OCI-LY3 (cell line): Measurements from ENCODE around the gene LYRM1.

ENCODE experiments used
- EZH2phosphoT487 ChIP-seq: fragments of 200-600 bp; shearing (Covaris generic); IDR thresholded peaks from 2 replicates; pipeline ENCODE4 v1.6.1; 2018; ENCODE audit warnings: antibody characterized with exemption, mixed run types, low read depth
- TF ChIP-seq, protein P1 (sequence below): fragments of 200-600, 300-600 bp; sonication (generic); IDR thresholded peaks from 2 replicates; pipeline ENCODE4 v1.5.1; 2014; ENCODE audit warnings: antibody characterized with exemption, low read length, low read depth

DNA sequence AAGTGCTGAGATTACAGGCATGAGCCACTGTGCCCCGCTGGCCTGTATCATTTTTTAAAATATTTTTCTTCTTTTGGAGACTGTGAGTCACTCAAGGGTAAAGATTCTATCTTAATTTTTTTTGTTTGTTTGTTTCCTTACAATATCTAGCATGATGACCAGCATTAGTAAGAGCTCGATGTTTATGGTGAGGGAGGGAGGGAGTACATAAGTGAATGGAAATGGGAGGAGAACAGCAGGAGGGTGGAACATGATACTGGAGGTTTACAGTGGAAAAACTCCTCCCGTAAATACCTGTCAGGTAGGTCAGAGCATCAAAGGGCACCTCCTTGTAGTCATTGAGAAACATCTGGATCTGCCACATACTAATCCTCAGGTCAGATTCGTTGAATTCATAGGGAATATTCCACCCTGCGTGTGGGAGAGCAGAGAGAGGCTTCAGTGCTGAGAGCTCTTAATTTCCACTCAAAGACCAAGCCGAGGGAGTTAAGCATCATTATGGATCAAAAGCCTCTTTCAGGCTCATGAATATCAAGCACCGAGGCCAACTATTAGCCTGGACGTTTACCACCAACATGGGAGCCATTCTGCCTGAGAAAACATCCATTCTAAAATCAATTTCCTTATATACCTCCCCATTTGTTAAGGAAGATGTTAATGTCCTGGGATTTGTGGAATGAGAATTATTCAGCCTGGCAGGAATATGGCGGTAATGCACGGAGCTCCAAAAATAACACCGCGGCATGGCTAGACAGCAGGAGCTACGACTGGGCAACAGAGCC, 51.8 kb downstream of the LYRM1 start:
- TF ChIP-seq, protein P1, sequence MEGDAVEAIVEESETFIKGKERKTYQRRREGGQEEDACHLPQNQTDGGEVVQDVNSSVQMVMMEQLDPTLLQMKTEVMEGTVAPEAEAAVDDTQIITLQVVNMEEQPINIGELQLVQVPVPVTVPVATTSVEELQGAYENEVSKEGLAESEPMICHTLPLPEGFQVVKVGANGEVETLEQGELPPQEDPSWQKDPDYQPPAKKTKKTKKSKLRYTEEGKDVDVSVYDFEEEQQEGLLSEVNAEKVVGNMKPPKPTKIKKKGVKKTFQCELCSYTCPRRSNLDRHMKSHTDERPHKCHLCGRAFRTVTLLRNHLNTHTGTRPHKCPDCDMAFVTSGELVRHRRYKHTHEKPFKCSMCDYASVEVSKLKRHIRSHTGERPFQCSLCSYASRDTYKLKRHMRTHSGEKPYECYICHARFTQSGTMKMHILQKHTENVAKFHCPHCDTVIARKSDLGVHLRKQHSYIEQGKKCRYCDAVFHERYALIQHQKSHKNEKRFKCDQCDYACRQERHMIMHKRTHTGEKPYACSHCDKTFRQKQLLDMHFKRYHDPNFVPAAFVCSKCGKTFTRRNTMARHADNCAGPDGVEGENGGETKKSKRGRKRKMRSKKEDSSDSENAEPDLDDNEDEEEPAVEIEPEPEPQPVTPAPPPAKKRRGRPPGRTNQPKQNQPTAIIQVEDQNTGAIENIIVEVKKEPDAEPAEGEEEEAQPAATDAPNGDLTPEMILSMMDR, result no peak
- TF ChIP-seq EZH2phosphoT487, result no peak
